Peyer's patch (tissue), 4 donors: Measurements from ENCODE around the gene NOC2L.

ENCODE experiments used
- POLR2A ChIP-seq, 2 donors: fragments of 450-650 bp; IDR thresholded peaks; one replicate each; pipeline ENCODE4 v1.5.1; 2017; ENCODE audit warnings: antibody characterized with exemption in 2 of 2, mild to moderate bottlenecking in 2 of 2, moderate library complexity in 2 of 2
- TF ChIP-seq, protein P1 (sequence below), 6 experiments: fragments of 450-650 bp in 4 of 6; fragments of 200-600 bp in 2 of 6; sonication (generic) in 1 of 6; IDR thresholded peaks; one replicate each; pipeline ENCODE4 v1.5.1; 2017 to 2019; ENCODE audit warnings: antibody characterized with exemption in 6 of 6, mild to moderate bottlenecking in 3 of 6, moderate library complexity in 1 of 6

DNA sequence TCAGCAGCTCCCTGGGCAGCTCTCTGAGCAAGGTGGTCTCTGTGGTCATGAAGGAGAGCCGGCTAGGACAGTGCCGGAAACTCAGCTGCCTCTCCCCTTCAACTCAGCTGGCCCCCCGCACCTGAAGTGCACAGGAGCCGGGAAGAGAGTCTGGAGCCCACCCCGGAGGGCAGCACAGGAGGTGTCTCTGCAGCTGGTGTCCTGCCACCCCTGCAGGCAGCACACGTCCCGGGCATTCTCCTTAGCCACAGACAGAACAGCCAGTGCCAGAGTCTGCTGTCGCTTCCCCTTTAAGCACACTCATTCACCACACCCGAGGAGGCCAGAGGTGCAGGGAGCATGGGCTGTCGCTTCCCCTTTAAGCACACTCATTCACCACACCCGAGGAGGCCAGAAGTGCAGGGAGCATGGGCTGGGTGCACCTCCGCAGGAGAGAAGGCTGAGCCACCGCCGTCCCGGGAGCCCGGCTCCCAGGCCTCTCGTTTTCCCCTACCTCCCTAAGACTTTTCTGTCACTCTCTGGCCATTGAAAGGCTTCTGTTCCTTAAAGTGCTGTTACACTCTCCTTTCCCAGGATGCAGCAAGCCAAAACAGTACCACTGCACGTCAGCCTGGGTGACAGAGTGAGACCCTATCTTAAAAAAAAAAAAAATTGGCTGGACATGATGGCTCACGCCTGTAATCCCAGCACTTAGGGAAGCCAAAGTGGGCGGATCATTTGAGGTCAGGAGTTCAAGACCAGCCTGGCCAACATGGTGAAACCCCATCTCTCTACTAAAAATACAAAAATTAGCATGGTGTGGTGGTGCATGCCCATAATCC, 52.2 kb downstream of the NOC2L start:
- TF ChIP-seq, protein P1, sequence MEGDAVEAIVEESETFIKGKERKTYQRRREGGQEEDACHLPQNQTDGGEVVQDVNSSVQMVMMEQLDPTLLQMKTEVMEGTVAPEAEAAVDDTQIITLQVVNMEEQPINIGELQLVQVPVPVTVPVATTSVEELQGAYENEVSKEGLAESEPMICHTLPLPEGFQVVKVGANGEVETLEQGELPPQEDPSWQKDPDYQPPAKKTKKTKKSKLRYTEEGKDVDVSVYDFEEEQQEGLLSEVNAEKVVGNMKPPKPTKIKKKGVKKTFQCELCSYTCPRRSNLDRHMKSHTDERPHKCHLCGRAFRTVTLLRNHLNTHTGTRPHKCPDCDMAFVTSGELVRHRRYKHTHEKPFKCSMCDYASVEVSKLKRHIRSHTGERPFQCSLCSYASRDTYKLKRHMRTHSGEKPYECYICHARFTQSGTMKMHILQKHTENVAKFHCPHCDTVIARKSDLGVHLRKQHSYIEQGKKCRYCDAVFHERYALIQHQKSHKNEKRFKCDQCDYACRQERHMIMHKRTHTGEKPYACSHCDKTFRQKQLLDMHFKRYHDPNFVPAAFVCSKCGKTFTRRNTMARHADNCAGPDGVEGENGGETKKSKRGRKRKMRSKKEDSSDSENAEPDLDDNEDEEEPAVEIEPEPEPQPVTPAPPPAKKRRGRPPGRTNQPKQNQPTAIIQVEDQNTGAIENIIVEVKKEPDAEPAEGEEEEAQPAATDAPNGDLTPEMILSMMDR (IDR thresholded peaks at IDR 0.05): no peak
- no peak for TF ChIP-seq POLR2A (IDR thresholded peaks at IDR 0.05)
